K562 (cell line): ENCODE results near the gene LOXL3. TPM values are rescaled to one million over a fixed set of nuclear protein-coding genes. Genes with fewer than 3 reads are reported as not detected.

Experiments
- MBD2 ChIP-seq: sonication (generic); IDR thresholded peaks from 2 replicates; pipeline ENCODE4 v1.6.1; 2016; ENCODE audit warnings: low read depth, borderline replicate concordance
- MCM2 ChIP-seq: fragments of 450-650 bp; IDR thresholded peaks from 2 replicates; pipeline ENCODE4 v1.6.1; 2017; ENCODE audit warnings: low read depth, mild to moderate bottlenecking
- MTF1 ChIP-seq: fragments of 250-450 bp; sonication (Bioruptor Pico); IDR thresholded peaks from 2 replicates; pipeline ENCODE4 v1.9.0; 2021; ENCODE audit warnings: moderate library complexity, mild to moderate bottlenecking, inconsistent platforms, borderline replicate concordance
- PTTG1 ChIP-seq: fragments of 450-650 bp; IDR thresholded peaks from 2 replicates; pipeline ENCODE4 v1.6.1; 2016; ENCODE audit warnings: low read depth, mild to moderate bottlenecking, missing genetic modification characterization, missing compliant biosample characterization
- SIN3B ChIP-seq: fragments of 450-650 bp; IDR thresholded peaks from 2 replicates; pipeline ENCODE4 v1.6.1; 2017; ENCODE audit warnings: low read depth, mild to moderate bottlenecking, moderate library complexity
- TAF1 ChIP-seq: IDR thresholded peaks from 2 replicates; pipeline ENCODE4 v1.6.1; 2011; ENCODE audit warnings: mild to moderate bottlenecking, low read length, moderate library complexity; ENCODE audit not compliant: insufficient read depth, control insufficient read depth, severe bottlenecking; ENCODE audit errors: extremely low read depth
- TBL1XR1 ChIP-seq, 2 experiments: IDR thresholded peaks; 2 replicates each; pipeline ENCODE4 v1.6.1; 2012; ENCODE audit warnings: improper control_type of control experiment in 2 of 2, low read length in 2 of 2, mild to moderate bottlenecking in 1 of 2
- ZNF12 ChIP-seq: sonication (generic); formaldehyde crosslinking; IDR thresholded peaks from 2 replicates; pipeline ENCODE4 v1.4.0; 2020; ENCODE audit warnings: mild to moderate bottlenecking, missing genetic modification reagents
- ZNF212 ChIP-seq: fragments of 450-650 bp; formaldehyde crosslinking; IDR thresholded peaks from 2 replicates; pipeline ENCODE4 v1.4.0; 2020; ENCODE audit warnings: mild to moderate bottlenecking
- polyA plus RNA-seq, 8 experiments: library from polyadenylated mRNA; depleted of rRNA in 4 of 8; stranded (reverse) in 5 of 8; unstranded in 3 of 8; fragments of >200 nt; fragmentation: Nextera tagmentation in 2 of 8; fragmentation: Illumina TruSeq in 1 of 8; extraction: Ambion mirVana in 2 of 8; extraction: Trizol in 1 of 8; gene quantifications; 2 replicates each; pipeline versions ENCODE4 v1.2.1 to v1.2.3, GENCODE V29; 2011 to 2014; ENCODE audit warnings: inconsistent platforms in 1 of 8, missing spikeins in 1 of 8
- total RNA-seq, 7 experiments: library from RNA; depleted of rRNA in 6 of 7; stranded (reverse); fragments of >200 nt in 6 of 7; fragmentation: Illumina TruSeq in 2 of 7; extraction: Trizol in 2 of 7; gene quantifications; 2 replicates each; pipeline versions ENCODE4 v1.2.1 to v1.2.3, GENCODE V29; 2011 to 2021; ENCODE audit warnings: low replicate concordance in 1 of 7
- TF ChIP-seq, protein P1 (sequence below): fragments of 200-800 bp; sonication (Bioruptor generic); IDR thresholded peaks from 2 replicates; pipeline ENCODE4 v1.6.1; 2017; ENCODE audit warnings: missing genetic modification characterization, missing compliant biosample characterization
- TF ChIP-seq, protein P2 (sequence below): fragments of 250-450 bp; sonication (Bioruptor Pico); IDR thresholded peaks from 2 replicates; pipeline ENCODE4 v1.5.0; 2020; ENCODE audit warnings: mild to moderate bottlenecking
- TF ChIP-seq, protein P3 (sequence below): sonication (generic); formaldehyde crosslinking; IDR thresholded peaks from 2 replicates; pipeline ENCODE4 v1.8.1; 2023; ENCODE audit warnings: mild to moderate bottlenecking, missing genetic modification reagents
- TF ChIP-seq, protein P4 (sequence below): fragments of 450-650 bp; IDR thresholded peaks from 2 replicates; pipeline ENCODE4 v1.6.1; 2018; ENCODE audit warnings: mild to moderate bottlenecking, low read depth; ENCODE audit not compliant: partially characterized antibody

The LOXL3 gene
- total and polyA plus RNA-seq, 9 of the 15 experiments (the other 6 are each of a cell fraction or from before 2014, with no cell fraction given), result 0.22 to 0.99 (median 0.31) TPM

DNA sequence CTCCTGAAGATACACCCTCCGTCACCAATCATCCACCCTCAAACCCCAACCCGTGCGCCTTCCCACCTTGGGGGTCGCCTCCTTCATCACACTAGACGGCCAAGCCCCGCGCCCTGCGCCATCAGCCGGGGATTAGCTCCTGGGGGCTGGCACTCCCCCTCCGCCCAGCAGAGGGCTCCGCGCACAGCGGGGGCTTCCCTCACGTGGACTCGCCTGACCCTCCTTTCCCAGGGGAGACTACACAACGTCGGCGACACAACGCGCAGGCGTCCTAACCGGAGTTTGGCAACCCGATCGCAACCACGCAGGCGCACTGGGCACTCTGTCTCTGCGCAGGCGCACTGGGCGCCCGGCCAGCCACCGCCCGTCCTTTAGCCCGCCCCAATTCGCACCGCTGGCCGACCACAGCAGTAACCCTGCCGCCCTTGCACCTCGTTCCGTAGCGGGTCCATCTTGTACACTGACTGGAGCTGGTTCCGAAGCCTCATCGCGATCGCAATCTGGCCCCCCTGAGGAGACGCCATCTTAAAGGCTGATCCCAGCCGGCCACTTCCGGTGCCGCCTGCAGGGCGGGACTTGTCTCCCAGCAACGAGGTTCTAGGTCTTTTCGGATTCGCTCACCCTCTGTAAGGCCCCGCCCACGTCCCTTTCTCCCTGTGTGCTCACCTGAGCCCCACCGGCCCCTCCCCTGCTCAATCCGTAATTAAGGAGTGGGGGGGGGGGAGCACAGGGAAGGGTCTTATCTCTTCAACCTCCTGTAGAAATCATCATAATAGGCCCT lies 46.4 kb downstream of the LOXL3 start, which contains the start of gene PCGF1 (continued):
- TF ChIP-seq, protein P1, sequence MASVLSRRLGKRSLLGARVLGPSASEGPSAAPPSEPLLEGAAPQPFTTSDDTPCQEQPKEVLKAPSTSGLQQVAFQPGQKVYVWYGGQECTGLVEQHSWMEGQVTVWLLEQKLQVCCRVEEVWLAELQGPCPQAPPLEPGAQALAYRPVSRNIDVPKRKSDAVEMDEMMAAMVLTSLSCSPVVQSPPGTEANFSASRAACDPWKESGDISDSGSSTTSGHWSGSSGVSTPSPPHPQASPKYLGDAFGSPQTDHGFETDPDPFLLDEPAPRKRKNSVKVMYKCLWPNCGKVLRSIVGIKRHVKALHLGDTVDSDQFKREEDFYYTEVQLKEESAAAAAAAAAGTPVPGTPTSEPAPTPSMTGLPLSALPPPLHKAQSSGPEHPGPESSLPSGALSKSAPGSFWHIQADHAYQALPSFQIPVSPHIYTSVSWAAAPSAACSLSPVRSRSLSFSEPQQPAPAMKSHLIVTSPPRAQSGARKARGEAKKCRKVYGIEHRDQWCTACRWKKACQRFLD (CRISPR knock-in tag), result peak; percentile 89
- TF ChIP-seq ZNF212 (CRISPR knock-in tag) (no peak), SIN3B (peak; percentile 54; the same call in 1 of the 2 replicates), MBD2 (peak; percentile 48; the same call in 1 of the 2 replicates), TBL1XR1 (IDR thresholded peaks at IDR 0.05; ENCODE audit: low read length in 2 of 2) (peak in 1 of 2 experiments; percentile 30; a peak in 2 of 4 replicates), PTTG1 (no peak), ZNF12 (CRISPR knock-in tag) (no peak; the same call in 1 of the 2 replicates), TAF1 (peak; percentile 74), MTF1 (no peak), MCM2 (no peak)
- TF ChIP-seq, protein P2, sequence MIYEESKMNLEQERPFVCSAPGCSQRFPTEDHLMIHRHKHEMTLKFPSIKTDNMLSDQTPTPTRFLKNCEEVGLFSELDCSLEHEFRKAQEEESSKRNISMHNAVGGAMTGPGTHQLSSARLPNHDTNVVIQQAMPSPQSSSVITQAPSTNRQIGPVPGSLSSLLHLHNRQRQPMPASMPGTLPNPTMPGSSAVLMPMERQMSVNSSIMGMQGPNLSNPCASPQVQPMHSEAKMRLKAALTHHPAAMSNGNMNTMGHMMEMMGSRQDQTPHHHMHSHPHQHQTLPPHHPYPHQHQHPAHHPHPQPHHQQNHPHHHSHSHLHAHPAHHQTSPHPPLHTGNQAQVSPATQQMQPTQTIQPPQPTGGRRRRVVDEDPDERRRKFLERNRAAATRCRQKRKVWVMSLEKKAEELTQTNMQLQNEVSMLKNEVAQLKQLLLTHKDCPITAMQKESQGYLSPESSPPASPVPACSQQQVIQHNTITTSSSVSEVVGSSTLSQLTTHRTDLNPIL (CRISPR knock-in tag), result no peak
- TF ChIP-seq, protein P3, sequence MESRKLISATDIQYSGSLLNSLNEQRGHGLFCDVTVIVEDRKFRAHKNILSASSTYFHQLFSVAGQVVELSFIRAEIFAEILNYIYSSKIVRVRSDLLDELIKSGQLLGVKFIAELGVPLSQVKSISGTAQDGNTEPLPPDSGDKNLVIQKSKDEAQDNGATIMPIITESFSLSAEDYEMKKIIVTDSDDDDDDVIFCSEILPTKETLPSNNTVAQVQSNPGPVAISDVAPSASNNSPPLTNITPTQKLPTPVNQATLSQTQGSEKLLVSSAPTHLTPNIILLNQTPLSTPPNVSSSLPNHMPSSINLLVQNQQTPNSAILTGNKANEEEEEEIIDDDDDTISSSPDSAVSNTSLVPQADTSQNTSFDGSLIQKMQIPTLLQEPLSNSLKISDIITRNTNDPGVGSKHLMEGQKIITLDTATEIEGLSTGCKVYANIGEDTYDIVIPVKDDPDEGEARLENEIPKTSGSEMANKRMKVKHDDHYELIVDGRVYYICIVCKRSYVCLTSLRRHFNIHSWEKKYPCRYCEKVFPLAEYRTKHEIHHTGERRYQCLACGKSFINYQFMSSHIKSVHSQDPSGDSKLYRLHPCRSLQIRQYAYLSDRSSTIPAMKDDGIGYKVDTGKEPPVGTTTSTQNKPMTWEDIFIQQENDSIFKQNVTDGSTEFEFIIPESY (CRISPR knock-in tag), result no peak
- TF ChIP-seq, protein P4, sequence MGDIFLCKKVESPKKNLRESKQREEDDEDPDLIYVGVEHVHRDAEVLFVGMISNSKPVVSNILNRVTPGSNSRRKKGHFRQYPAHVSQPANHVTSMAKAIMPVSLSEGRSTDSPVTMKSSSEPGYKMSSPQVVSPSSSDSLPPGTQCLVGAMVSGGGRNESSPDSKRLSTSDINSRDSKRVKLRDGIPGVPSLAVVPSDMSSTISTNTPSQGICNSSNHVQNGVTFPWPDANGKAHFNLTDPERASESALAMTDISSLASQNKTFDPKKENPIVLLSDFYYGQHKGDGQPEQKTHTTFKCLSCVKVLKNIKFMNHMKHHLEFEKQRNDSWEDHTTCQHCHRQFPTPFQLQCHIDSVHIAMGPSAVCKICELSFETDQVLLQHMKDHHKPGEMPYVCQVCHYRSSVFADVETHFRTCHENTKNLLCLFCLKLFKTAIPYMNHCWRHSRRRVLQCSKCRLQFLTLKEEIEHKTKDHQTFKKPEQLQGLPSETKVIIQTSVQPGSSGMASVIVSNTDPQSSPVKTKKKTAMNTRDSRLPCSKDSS, result no peak
